HG03469 (cell line): ENCODE data around the gene CNDP2.
"Not testable (repeated sequence)": the region's sequence is repeated elsewhere in the genome, so short reads cannot be mapped to it uniquely, and the experiment has no call there.

Experiments used
- ATAC-seq: cut with Tn5 transposase; IDR thresholded peaks from one replicate; pipeline ENCODE4 v1.9.1; 2021; ENCODE audit warnings: mild to moderate bottlenecking, moderate library complexity, moderate number of reproducible peaks; ENCODE audit not compliant: unreplicated experiment

Gene CNDP2

GRCh38 chr18:74516271-74517235 is 20.4 kb downstream of the CNDP2 start:
- no peak for ATAC-seq

DNA sequence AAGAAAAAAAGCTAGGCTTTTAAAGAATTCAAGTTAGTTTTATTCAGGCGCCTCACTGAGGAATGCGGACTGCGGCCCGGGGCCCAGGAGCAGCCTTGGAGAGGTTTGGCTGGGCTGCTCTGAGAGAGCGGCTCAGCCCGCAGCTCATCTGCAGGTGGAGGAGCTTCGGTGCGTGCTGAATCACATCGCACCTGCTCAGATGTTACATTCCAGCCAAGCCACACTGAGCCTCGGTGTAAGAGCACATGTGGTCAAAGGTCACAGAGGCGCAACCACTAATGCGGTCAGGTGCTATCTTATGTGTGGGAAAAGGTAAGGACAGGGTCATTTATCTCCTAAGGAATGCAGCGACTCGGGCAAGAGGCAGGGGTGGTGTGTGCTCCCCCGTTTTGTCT is 21.1 kb downstream of the CNDP2 start:
- ATAC-seq, result no peak

DNA sequence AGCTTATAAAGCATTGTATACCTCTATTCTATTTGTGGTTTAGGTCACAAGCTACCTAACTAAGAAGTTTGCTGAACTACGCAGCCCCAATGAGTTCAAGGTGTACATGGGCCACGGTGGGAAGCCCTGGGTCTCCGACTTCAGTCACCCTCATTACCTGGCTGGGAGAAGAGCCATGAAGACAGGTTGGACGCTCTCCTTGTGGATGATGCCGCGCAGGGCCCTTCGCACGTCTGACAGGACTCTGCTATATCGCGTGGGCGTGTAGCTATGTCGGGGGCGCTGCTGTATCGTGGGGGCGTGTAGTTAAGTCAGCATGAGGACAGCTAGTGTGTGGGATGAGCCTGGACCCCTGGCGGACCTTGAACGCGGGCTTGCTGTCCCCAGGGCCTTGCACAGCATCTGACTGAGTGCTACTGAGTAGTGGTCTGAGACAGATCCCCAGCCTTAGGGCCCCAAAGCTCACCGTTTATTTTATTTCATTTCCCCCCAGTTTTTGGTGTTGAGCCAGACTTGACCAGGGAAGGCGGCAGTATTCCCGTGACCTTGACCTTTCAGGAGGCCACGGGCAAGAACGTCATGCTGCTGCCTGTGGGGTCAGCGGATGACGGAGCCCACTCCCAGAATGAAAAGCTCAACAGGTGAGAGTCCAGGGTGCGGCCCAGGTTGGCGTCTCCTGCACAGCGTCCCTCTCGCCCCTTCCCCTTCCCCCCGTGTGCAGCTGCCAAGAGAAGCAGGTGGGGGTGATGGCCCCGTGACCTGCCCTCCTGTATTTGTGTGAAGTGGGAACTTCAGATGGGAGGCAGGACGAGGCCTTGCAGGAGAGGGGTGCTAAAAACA is 22.5 kb downstream of the CNDP2 start:
- no peak for ATAC-seq

DNA sequence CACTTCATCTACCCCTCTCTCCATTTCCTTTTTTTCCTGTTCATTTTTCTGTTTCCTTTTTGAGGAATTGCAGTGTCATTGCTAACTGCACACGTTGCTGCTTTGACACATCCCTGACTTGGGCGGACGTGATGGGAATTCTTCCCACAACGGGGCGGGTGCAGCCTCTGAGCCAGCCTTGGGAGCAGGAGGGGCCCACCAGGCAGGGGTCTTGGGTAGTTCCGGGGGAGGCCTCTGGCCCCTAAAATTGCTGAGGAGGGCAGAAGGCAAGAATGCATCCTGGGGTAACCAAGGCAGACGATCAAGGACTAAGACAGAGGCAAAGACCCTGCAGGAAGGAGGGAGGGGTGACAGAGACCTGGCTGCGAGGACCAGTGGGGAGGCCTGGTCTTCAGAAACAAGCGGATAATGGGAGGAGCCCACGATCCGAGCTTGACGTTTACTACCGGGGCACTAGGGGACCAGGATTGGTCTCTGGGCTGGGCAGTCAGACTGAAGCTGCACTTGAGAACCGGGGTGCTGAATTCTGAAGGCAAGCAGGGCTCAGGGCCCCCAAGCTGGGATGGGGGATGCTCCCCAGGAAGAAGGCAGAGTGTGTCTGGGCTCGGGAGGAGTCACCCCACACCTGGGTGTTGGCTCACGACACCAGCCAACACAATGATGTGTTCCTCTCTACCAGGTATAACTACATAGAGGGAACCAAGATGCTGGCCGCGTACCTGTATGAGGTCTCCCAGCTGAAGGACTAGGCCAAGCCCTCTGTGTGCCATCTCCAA is 23.3 kb downstream of the CNDP2 start:
- no peak for ATAC-seq

GRCh38 chr18:74520096-74520833 is 24.1 kb downstream of the CNDP2 start:
- ATAC-seq, result no peak

- ATAC-seq, result no peak
Measured at GRCh38 chr18:74521068-74521725, 25.0 kb downstream of the CNDP2 start.

DNA sequence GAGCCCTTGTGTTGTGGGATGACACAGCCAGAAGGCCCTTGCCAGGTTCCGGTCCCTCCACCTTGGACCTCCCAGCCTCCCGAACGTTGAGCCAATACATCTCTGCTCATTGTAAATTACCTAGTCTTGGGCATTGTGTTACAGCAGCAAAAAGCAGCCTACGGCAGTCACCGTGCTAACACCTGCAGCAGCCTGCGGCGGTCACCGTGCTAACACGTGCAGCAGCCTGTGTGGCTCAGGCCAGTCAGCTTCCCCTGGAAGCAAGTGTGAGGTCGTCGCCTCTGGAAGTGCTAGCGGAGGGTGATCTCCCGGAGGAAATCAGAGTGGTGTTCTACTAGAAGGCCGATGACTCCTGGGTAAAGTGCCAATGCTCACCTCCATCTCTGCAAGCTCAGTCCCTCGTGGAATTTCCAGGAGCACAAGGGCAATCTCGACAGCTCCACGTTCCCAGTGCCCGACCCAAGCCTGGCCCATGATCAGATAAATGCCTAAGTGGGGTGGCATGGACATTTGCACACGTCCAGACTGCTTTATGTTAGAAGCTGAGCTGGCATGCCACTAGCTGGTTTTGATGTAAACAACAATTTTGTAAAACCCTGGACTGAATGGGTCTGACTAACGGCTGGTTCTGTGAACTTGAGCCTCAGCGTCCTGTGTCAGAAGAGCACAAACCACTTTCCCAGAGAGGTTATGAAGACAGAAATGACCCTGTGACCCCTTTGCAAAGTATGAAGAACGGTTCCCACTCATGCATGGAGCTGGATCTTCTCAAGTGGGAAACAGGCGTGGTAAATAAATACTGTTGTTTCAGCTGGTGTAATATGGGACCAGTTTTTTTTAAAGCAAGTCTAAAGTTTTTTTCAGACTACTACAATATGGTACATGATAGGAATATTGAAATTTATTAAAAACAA is 26.7 kb downstream of the CNDP2 start:
- no peak for ATAC-seq

DNA sequence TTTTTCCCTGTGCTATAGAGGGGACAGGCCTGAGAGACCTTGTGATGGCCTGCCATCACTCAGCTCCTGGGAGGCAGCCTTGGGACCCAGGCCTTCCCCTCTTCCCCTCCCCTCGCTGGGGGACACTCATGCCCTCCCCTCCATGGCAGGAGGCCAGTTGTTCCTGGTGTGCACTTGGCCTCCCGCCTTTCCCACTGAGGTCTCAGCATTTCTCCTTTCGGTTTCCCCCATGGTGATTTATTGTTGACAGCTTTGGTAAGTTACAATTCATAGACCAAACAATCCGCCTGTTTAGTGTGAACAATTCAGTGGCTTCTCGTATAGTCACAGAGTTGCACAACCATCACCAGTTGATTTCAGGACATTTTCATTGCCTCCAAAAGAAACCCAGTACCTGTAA is 27.9 kb downstream of the CNDP2 start:
- ATAC-seq, result no peak

DNA sequence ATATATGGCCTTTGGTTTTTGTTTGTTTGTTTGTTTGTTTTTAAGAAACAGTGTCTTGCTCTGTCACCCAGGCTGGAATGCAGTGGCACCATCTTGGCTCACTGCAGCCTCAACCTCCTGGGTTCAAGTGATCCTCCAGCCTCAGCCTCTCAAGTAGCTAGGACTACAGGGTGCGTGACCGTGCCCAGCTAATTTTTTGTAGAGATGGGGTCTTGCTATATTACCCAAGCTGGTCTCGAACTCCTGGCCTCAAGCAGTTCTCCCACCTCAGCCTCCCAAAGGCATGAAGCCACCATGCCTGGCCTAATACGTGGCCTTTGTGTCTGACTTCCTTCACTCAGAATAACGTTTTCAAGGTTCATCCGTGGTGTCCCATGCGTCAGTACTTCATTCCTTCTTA is 28.8 kb downstream of the CNDP2 start:
- not testable (repeated sequence) for ATAC-seq

DNA sequence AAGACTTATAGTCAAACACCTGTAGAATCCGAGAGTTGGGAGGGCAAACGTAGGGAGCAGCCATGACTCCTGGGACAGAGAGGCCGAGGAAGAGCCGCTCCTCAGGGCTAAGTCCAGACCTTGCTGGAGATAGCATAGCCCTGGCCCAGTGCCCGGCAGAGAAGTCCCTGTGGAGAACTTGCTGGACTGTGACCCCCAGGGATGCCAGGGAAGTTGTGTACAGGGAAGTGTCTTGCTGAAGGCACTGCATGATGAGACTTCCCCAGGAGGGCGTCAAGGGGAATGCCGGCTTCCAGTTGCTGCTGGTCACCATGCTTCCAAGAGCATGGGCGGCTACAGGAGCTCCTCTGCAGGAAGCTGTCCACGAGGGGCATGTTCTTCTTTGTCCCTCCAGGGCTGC is 29.6 kb downstream of the CNDP2 start:
- ATAC-seq, result no peak

- no peak for ATAC-seq
Measured at GRCh38 chr18:74526488-74526887, 30.3 kb downstream of the CNDP2 start.

DNA sequence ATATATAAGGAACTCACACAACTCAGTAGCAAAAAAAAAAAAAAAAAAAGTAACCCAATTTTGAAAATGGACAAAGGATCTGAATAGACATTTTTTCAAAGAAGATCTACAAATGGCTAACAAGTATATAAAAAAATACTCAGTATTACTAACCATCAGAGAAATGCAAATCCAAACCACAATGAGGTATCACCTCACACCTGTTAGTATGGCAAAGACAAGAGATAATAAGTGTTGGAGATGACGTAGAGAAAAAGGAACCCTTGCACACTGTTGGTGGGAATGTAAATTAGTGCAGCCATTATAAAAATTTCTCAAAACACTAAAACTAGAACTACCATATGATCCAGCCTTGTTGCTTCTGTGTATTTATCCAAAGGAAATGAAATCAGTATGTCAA is 32.3 kb downstream of the CNDP2 start:
- peak; percentile 60 for ATAC-seq

DNA sequence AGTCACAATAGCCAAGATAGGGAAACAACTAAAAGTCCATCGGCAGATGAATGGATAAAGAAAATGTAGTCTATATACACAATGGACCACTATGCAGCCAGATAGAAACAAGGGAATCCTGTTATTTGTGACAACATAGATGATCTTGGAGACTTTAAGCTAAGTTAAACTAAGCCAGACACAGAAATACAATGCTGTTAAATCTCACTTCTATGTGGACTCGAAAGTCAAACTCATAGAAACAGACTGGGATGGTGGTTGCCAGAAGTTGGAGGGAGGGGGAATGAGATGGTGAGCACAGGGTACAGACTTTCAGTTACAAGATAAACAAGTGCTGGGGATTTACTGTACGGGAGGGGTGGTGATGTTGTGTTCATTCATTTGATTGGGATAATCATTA is 32.8 kb downstream of the CNDP2 start:
- no peak for ATAC-seq

GRCh38 chr18:74529378-74529777 is 33.2 kb downstream of the CNDP2 start:
- no peak for ATAC-seq

DNA sequence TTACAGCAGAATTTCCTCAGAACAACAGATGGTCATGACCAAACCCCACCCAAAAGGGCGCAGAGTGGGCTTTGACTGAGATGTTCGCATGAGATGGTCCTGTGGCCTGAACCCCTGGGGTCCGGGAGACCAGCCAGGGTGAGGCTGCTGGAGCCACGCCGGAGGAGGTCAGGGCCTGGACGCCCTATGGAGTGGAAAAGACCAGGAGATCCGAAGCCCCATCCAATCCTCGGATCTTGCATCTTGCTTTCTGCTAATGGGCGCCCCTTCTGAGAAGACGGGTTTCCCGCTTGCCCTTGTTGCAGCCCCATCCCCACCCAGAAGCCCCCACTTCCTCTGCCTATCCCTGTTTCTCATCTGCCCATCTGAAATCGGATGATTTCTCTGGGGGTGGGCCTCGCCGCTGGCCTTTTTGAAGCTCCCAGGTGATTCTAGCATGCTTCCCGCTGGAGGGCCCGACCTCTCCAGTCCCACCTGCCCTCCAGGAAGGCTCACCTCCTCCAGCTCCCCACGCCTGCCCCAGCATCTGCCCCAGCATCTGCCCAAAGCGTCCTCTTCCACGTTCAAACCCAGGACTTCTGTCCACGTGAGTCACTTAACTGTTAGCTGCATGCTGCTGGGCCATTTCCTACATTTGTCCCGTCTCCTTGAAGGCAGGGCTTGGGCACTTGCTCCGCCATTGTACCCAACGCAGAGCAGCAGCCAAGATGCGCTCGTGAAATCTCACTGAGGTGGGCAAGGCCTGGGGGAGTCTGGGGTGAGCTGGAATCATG is 33.8 kb downstream of the CNDP2 start:
- no peak for ATAC-seq

- ATAC-seq, result no peak
Measured at GRCh38 chr18:74530584-74530862, 34.4 kb downstream of the CNDP2 start.

DNA sequence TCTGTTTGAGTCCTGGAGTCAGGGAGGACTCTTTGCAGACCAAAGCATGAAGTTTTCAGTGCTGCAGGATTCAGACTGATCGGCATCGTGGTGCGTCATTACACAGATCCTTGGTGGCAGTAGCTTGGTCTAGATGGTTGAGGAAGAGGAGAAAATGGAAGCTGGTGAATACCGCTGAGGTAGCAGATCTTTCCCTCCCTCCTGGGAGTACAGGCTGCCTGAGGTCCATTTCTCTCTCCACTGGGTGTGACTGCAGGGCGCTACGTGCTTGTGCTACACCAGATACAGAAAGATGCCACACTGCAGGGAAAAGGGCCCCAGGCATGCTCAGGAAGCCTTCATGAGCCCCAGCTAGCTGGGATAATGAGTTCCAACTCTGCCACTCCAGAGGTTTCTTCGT is 34.9 kb downstream of the CNDP2 start:
- no peak for ATAC-seq

- no peak for ATAC-seq
Measured at GRCh38 chr18:74532511-74533025, 36.4 kb downstream of the CNDP2 start.
